Muscle of leg (tissue), 11 donors: ENCODE results near the gene ST7L. TPM values are rescaled to one million over a fixed set of nuclear protein-coding genes. Genes with fewer than 3 reads are reported as not detected.

Source experiments
- DNase-seq: peaks from one replicate; pipeline ENCODE4 v3.0.0; 2013
- H3K27ac ChIP-seq: one replicate; pipeline ENCODE4 v1.5.1; 2013; ENCODE audit warnings: mild to moderate bottlenecking, low read length, control low read depth
- H3K27me3 ChIP-seq: one replicate; pipeline ENCODE4 v1.6.1; 2013; ENCODE audit warnings: low read length; ENCODE audit not compliant: control insufficient read depth, insufficient read depth
- H3K36me3 ChIP-seq: one replicate; pipeline ENCODE4 v1.6.1; 2013; ENCODE audit warnings: low read length; ENCODE audit not compliant: control insufficient read depth, insufficient read depth
- H3K4me1 ChIP-seq: one replicate; pipeline ENCODE4 v1.6.1; 2013; ENCODE audit warnings: low read length; ENCODE audit not compliant: control insufficient read depth, insufficient read depth
- H3K4me3 ChIP-seq: one replicate; pipeline ENCODE4 v1.5.1; 2013; ENCODE audit warnings: low read length, control low read depth
- H3K9me3 ChIP-seq: replicated peaks from 2 replicates; pipeline ENCODE4 v1.6.1; 2013; ENCODE audit warnings: low read depth, low read length; ENCODE audit not compliant: control insufficient read depth
- WGBS: methylation state at CpG from one replicate; pipeline ENCODE4 v1.1.5; 2013; ENCODE audit warnings: missing lambda C conversion rate; ENCODE audit not compliant: insufficient coverage; 5-methylcytosine and 5-hydroxymethylcytosine counted together
- polyA plus RNA-seq, 8 donors: library from polyadenylated mRNA; unstranded; fragments of 120-200 nt; gene quantifications; one replicate each; pipeline versions ENCODE4 v1.2.1 to v1.2.3, GENCODE V29; 2013; ENCODE audit warnings: inconsistent platforms in 1 of 8, low replicate concordance in 1 of 8; ENCODE audit not compliant: insufficient read length in 8 of 8, insufficient read depth in 1 of 8
- total RNA-seq: library from RNA; stranded (reverse); fragments of 120-200 nt; gene quantifications from one replicate; pipeline ENCODE4 v1.2.4, GENCODE V29; 2013

ST7L gene
- total and polyA plus RNA-seq, 9 donors = 14.6 to 20.8 (median 16.9) TPM

DNA sequence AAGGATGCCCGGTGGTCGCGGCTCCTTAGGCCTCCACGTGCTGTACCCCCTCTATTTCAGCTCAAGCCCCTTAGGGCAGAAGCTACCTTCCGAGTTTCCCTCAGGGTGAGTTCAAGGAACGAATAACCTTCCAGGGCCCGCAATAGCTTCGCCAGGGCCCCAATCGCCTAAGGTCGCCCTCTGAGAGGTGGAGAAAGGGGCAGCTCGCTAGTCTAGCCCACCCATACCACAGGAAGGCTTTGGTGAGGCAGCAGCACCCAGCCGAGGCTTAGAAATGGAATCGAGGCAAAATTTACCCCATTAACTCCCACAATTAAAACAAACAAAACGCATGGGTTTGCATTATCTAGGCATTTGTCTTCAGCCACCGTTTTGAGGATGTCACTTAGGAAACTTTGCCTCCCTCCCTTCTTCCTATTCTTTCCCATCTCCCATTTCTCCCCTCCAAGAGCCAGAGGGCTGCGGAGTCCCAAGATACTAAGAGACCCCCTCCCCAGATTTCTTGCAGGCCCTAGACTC, 109.2 kb downstream of the ST7L start:
- Histone ChIP-seq H3K27me3 (peaks cover 74% of the 10 kb centered on the region), H3K27ac (no peak overlapping the region), H3K36me3 (no peaks in the 10 kb centered on the region), H3K9me3 (no peaks in the 10 kb centered on the region), H3K4me3 (no peak overlapping the region), H3K4me1 (peaks cover 17% of the 10 kb centered on the region)
- no peak for DNase-seq
- 38% methylated on average over 9 of the region's 16 CpGs for WGBS

DNA sequence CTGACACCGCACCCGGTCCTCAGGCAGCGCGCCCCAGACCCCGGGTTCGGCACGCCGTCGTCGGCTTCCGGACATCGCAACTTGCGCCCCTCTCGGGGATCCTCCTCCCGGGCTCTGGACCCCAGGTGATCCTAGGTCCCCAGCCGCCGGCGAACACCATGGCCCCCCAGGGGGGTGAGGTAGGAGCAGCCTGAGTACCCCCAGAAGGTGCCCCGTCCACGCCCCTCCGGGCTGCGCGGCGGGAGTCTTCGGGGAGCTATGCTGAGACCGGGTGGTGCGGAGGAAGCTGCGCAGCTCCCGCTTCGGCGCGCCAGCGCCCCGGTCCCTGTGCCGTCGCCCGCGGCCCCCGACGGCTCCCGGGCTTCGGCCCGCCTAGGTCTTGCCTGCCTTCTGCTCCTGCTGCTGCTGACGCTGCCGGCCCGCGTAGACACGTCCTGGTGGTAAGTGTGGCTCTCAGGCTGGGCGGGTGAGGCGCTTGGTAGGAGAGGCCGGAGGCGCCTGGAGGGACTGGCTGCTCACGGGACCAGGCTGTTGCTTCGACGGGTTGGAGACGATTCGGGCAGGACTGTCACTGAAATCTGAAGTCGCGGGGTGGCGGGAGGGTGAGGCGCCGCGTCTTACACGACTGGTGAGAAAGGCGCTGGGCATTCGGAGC, 109.8 kb downstream of the ST7L start:
- no peak overlapping the region for H3K27ac ChIP-seq
- WGBS = 5% methylated on average over 63 of the region's 66 CpGs
- peaks cover 79% of the 10 kb centered on the region for H3K27me3 ChIP-seq
- H3K36me3 ChIP-seq = no peaks in the 10 kb centered on the region
- no peaks in the 10 kb centered on the region for H3K9me3 ChIP-seq
- DNase-seq = peak; percentile 20
- peak overlapping the region; percentile 41 for H3K4me3 ChIP-seq
- peaks cover 22% of the 10 kb centered on the region for H3K4me1 ChIP-seq

DNA sequence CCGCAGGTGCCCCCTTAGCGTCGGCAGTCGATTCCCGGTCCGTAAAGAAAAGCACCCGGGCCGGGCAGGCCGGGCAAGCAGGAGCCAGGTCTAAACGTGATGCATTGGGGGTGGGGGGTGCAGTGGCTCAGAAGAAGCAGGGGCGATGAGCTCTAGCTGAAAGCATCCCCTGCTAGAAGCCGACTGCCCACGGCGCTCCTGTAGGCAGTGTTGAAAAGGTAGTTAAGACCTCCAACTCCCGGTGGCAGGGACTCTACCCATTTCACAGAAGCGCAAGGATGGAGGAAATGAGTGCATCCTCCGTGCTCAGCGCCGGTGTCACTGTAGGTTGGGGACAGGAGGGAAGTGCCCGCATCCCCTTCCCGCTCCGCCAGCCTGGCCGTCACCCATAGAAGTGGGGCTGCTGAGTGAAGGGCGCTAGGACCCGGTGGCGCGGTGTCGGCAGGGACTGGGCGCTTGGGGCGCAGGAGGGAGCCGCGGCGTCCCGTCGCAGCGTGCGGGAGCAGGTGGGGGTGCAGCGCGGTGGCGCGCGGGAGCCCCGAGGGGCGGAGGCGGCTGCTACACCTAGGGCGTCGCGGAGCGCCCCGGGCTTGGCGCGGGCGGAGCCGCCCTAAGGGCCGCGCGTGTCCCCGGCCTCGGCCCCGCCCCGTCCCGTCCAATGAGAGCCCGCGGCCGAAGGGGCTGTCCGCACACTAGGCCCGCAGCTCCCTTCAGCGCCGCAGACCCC, 110.5 kb downstream of the ST7L start, which contains the start of gene WNT2B:
TSS of gene WNT2B (plus strand) at position 688 of the 727 bp plus-strand sequence. CDS start 298 bp downstream, outside the sequence.
- peak; percentile 35 for DNase-seq
- Histone ChIP-seq H3K36me3 (no peaks in the 10 kb centered on the region), H3K27ac (no peak within 1 kb of the TSS), H3K27me3 (peaks cover 86% of the 10 kb centered on the region), H3K9me3 (no peaks in the 10 kb centered on the region), H3K4me1 (peaks cover 27% of the 10 kb centered on the region), H3K4me3 (peak within 1 kb of the TSS; percentile 41)
- WGBS = under 1% methylated on average over 69 of the region's 69 CpGs

DNA sequence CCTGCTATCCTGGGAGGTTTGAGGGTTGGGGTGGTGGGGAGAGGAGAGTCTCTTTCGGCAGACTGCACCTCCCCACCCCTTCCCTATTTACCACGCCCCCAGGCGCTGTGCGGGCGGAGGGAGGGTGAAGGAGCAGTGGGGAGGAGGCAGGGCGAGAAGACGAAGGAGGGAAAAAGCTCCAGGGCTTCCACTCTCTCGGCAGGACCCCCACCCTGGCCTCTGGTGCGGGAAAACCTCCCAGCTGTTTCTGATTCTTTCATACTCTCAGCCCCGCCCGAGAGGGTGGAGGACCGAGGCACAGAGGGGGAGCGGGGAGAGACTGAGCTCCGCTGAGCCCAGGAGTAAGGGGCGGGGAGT, 111.0 kb downstream of the ST7L start:
- Histone ChIP-seq H3K9me3 (no peaks in the 10 kb centered on the region), H3K4me1 (peaks cover 30% of the 10 kb centered on the region), H3K27me3 (peaks cover 88% of the 10 kb centered on the region), H3K4me3 (peak overlapping the region; percentile 40), H3K27ac (no peak overlapping the region), H3K36me3 (no peaks in the 10 kb centered on the region)
- DNase-seq = peak; percentile 62
- WGBS = 0% methylated on average over 8 of the region's 15 CpGs

DNA sequence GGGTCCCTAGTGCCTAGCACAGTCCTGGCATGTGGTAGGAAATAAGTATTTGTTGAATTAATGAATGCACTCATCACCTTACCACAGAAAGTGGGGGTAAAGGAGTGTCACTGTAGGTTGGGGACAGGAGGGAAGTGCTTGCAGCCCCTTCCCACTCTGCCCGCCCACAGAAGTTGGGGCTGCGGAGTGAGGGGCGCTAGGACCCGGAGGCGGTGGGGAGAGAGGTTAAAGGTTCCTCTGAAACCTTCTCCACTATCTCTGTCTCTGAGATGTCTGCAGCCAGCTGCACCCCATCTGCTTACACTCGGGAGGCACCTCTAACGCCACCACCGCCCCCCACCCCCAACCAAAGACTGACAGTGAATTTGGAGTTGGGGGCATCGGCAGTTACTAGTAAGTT, 111.6 kb downstream of the ST7L start:
- 0% methylated on average over 1 of the region's 9 CpGs for WGBS
- Histone ChIP-seq H3K36me3 (no peaks in the 10 kb centered on the region), H3K27me3 (peaks cover 89% of the 10 kb centered on the region), H3K9me3 (no peaks in the 10 kb centered on the region), H3K4me3 (no peak overlapping the region), H3K4me1 (peaks cover 36% of the 10 kb centered on the region), H3K27ac (no peak overlapping the region)
- no peak for DNase-seq

DNA sequence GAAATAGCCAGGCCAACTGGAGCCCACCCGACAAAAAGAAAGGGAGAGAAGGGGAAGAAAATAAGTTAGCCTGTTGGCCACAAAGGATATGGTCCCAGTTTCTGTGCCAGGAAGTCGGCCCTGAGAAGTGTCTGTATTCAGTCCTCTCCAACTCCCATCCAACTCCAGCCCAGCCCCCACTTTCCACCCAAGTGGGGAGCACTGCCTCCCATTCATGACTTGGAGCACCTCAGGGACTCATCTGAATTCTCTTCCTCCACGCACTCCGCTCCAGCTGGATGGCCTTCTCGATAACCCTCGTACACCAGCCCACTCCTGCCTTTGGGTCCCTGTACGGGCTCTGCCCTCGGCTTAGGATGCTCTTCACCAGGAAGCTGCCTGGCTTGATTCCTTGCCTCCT, 112.2 kb downstream of the ST7L start:
- no peak overlapping the region for H3K4me3 ChIP-seq
- peaks cover 41% of the 10 kb centered on the region for H3K4me1 ChIP-seq
- no peaks in the 10 kb centered on the region for H3K9me3 ChIP-seq
- DNase-seq = peak; percentile 30
- no peaks in the 10 kb centered on the region for H3K36me3 ChIP-seq
- peaks cover 93% of the 10 kb centered on the region for H3K27me3 ChIP-seq
- WGBS = 58% methylated on average over 8 of the region's 8 CpGs
- H3K27ac ChIP-seq = no peak overlapping the region

DNA sequence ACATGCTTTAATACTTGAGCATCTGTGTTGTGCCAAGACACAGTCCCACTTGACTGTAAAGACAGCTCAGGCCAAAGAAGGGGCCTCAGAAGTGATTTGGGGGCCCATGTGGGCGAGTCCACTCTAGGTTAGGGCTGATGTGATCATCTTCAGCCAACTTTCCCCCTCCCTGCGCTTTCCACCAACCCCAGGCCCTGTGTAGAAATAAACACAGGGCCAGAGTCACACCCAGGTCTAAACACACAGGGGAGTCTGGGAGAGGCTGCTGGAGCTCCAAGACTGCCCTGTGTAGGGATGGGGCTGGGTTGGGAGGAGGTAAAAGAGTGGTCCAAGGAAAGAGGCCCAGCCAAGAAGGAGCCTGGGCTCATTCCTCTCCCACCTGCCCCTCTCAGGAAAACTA, 112.6 kb downstream of the ST7L start:
- no peaks in the 10 kb centered on the region for H3K36me3 ChIP-seq
- DNase-seq = peak; percentile 77
- no peak overlapping the region for H3K27ac ChIP-seq
- no peak overlapping the region for H3K4me3 ChIP-seq
- H3K4me1 ChIP-seq = peaks cover 44% of the 10 kb centered on the region
- no CpG with 5 or more reads among the region's 2 CpGs for WGBS
- H3K9me3 ChIP-seq = no peaks in the 10 kb centered on the region
- peaks cover 96% of the 10 kb centered on the region for H3K27me3 ChIP-seq

DNA sequence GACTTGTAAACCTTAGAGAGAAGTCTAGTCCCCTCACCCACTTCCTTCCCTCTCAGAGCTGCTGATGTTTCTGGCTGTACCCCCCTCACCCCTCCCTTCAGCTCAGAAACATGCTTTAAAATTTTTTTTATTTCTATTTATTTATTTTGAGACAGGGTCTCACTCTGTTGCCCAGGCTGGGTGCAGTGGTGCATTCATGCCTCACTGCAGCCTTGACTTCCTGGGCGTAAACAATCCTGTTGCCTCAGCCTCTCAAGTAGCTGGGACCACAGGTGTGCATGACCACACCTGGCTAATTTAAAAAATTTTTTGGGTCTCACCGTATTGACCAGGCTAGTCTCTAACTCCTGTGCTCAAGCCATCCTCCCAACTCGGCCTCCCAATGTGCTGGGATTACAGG, 113.1 kb downstream of the ST7L start:
- H3K27me3 ChIP-seq = peaks cover 93% of the 10 kb centered on the region
- 75% methylated on average over 2 of the region's 3 CpGs for WGBS
- no peaks in the 10 kb centered on the region for H3K36me3 ChIP-seq
- H3K4me1 ChIP-seq = peaks cover 44% of the 10 kb centered on the region
- DNase-seq = no peak
- no peak overlapping the region for H3K27ac ChIP-seq
- H3K4me3 ChIP-seq = no peak overlapping the region
- no peaks in the 10 kb centered on the region for H3K9me3 ChIP-seq

DNA sequence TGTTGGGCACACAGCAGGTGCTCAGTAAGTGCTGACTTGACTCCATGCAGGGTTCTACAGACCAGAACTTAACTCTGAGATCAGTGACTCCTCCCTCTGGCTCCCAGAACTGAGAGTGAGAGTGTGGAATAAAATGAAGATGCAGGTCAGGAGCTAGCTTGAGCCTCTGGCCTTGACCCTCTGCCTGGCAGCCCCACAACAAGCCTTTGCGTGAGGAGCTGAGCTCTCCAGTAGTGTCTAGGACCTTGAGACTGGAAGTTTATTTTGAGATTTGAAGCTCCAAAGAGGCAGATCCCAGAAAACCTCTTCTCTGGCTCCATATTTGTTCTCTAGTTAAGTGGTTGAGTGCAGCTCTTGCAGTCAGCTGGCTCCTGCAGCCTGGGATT, 113.5 kb downstream of the ST7L start:
- Histone ChIP-seq H3K9me3 (no peaks in the 10 kb centered on the region), H3K27ac (no peak overlapping the region), H3K36me3 (no peaks in the 10 kb centered on the region), H3K27me3 (peaks cover 90% of the 10 kb centered on the region), H3K4me1 (peaks cover 44% of the 10 kb centered on the region), H3K4me3 (no peak overlapping the region)
- WGBS = 80% methylated on average over 1 of the region's 1 CpG
- DNase-seq = no peak

DNA sequence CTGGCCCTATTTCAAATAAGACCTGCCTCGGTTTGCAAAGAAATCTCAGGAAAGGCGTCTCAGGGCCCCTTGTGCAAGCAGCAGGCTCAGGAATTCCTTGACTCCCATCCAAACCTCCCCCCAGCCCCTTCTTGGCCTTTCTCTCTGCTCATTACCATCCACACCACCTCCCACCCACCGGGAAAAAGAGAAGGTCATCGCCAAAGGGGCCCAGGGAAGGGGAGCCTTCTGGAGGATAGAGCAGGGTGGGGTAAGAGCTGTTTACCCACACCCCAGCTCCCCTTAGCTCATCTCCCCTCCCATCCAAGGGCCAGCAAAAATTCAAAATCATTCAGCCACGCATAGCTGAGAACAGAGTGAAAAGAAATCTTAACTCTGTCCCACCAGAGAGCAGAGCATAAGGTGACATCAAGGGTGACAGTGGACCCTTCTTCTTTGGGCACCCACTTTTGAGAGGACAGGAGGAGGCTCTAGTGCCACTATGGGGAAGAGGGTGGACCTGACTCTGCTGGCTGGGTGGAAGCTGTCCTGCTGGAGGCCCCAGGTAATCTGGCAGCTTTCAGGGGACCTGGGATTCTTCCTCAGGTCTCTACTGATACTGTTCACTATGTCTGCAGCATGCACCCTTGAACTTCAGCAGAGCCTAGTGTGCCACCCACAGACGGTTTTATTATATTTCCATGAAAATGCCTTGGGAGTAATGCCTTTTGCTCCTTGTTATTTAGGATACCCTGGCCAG, 114.1 kb downstream of the ST7L start:
- no peaks in the 10 kb centered on the region for H3K9me3 ChIP-seq
- H3K27ac ChIP-seq = no peak overlapping the region
- H3K36me3 ChIP-seq = no peaks in the 10 kb centered on the region
- WGBS = 17% methylated on average over 1 of the region's 6 CpGs
- peaks cover 44% of the 10 kb centered on the region for H3K4me1 ChIP-seq
- H3K27me3 ChIP-seq = peaks cover 86% of the 10 kb centered on the region
- H3K4me3 ChIP-seq = no peak overlapping the region
- DNase-seq = peak; percentile 58
